ENCODE data around the gene MOGAT1.

The MOGAT1 gene

GRCh38 chr2:222655787-222656525 lies 15.5 kb upstream of the MOGAT1 start, which contains the start of gene FARSB:
Gene FARSB (minus strand): TSS chr2:222656092. CDS start chr2:222656073, 19 bp downstream.
- Histone ChIP-seq H3K4me3 (ENCODE audit: low read depth, low read length) (peak within 1 kb of the TSS; percentile 94), H3K36me3 (ENCODE audit: control insufficient read depth in 2 of 2, insufficient read depth in 1 of 2, low read length in 2 of 2) (peaks cover 0 to 5% of the 10 kb centered on the region in 2 experiments; a peak in 1 of 3 replicates), H3K9me3 (ENCODE audit: control insufficient read depth, insufficient read depth, low read depth, low read length) (no peaks in the 10 kb centered on the region), H3K4me1 (ENCODE audit: control insufficient read depth, insufficient read depth, low read length) (peaks cover 6% of the 10 kb centered on the region), H3K27ac (ENCODE audit: extremely low read depth, low read depth, low read length) (peak within 1 kb of the TSS; percentile 92)
- POLR2A ChIA-PET, result no interaction called here
- CTCF ChIA-PET, result interaction anchor here (0.5 to 0.7 kb wide), 3 partner anchors 267 to 1319 kb away, joined by 3 read pairs; no protein-coding TSS in a partner anchor
- TF ChIP-seq ZNF48 (tag by site-specific recombination; IDR thresholded peaks at IDR 0.05) (no peak), ZNF24 (tag by site-specific recombination; IDR thresholded peaks at IDR 0.05) (no peak), RBAK (tag by site-specific recombination; IDR thresholded peaks at IDR 0.05) (no peak), ZFP37 (tag by site-specific recombination; IDR thresholded peaks at IDR 0.05) (0 out of 2 replicates have a peak, but pooled peaks have one; percentile 59), HIC1 (tag by site-specific recombination; IDR thresholded peaks at IDR 0.05) (0 out of 2 replicates have a peak, but pooled peaks have one; percentile 73), ZNF600 (tag by site-specific recombination; IDR thresholded peaks at IDR 0.05) (peak; percentile 87), ZXDB (tag by site-specific recombination; IDR thresholded peaks at IDR 0.05) (peak; percentile 67), GLIS2 (tag by site-specific recombination; IDR thresholded peaks at IDR 0.05) (peak; percentile 77), PATZ1 (tag by site-specific recombination; IDR thresholded peaks at IDR 0.05) (peak; percentile 24; the same call in 1 of the 2 replicates), ZFP41 (tag by site-specific recombination; IDR thresholded peaks at IDR 0.05; ENCODE audit: borderline replicate concordance) (no peak), ZFHX2 (tag by site-specific recombination; conservative IDR thresholded peaks at IDR 0.05) (peak; percentile 81), SP3 (tag by site-specific recombination; IDR thresholded peaks at IDR 0.05) (peak; percentile 93), ZNF629 (tag by site-specific recombination; IDR thresholded peaks at IDR 0.05) (0 out of 2 replicates have a peak, but pooled peaks have one; percentile 33), ZBTB48 (tag by site-specific recombination; IDR thresholded peaks at IDR 0.05) (no peak), KLF8 (tag by site-specific recombination; IDR thresholded peaks at IDR 0.05) (peak; percentile 76), ZNF645 (tag by site-specific recombination; IDR thresholded peaks at IDR 0.05) (no peak), ZNF664 (tag by site-specific recombination; IDR thresholded peaks at IDR 0.05) (no peak), ZNF549 (tag by site-specific recombination; IDR thresholded peaks at IDR 0.05) (no peak), ZNF302 (tag by site-specific recombination; IDR thresholded peaks at IDR 0.05; ENCODE audit: low read depth) (no peak), ZNF341 (tag by site-specific recombination; IDR thresholded peaks at IDR 0.05; ENCODE audit: low read depth) (peak; percentile 76), ZNF274 (IDR thresholded peaks at IDR 0.05; ENCODE audit: low read length) (no peak), ZNF274 (tag by site-specific recombination; IDR thresholded peaks at IDR 0.05; ENCODE audit: borderline replicate concordance) (no peak), ZNF654 (tag by site-specific recombination; IDR thresholded peaks at IDR 0.05; ENCODE audit: low read depth) (no peak), ZNF335 (tag by site-specific recombination; conservative IDR thresholded peaks at IDR 0.05) (peak; percentile 100), ZNF518A (tag by site-specific recombination; conservative IDR thresholded peaks at IDR 0.05; ENCODE audit: low read depth) (peak; percentile 68), KLF9 (tag by site-specific recombination; IDR thresholded peaks at IDR 0.05; ENCODE audit: low read depth) (peak; percentile 97), MEIS1 (CRISPR knock-in tag; IDR thresholded peaks at IDR 0.05; ENCODE audit: borderline replicate concordance) (no peak), YY1 (tag by site-specific recombination; IDR thresholded peaks at IDR 0.05) (peak; percentile 66; the same call in 1 of the 2 replicates), YY2 (tag by site-specific recombination; IDR thresholded peaks at IDR 0.05) (peak; percentile 77)

Data from HEK293 (cell line).